Loucy (cell line): Measurements from ENCODE around the gene ABHD11.

ENCODE experiments used
- H2AFZ ChIP-seq: fragments of 200-600 bp; sonication (generic); 2 replicates; pipeline ENCODE4 v1.6.0; 2016; ENCODE audit warnings: antibody characterized with exemption, mild to moderate bottlenecking, low read length, moderate library complexity
- H3F3A ChIP-seq: fragments of 200-600 bp; 2 replicates; pipeline ENCODE4 v1.6.0; 2016; ENCODE audit warnings: antibody characterized with exemption, low read depth, mild to moderate bottlenecking
- H3K27me3 ChIP-seq: fragments of 200-600 bp; sonication (generic); 2 replicates; pipeline ENCODE4 v1.6.1; 2014; ENCODE audit warnings: low read length, mild to moderate bottlenecking; ENCODE audit not compliant: insufficient read depth, poor library complexity, severe bottlenecking
- H3K36me3 ChIP-seq: fragments of 200-600 bp; sonication (generic); 2 replicates; pipeline ENCODE4 v1.6.1; 2016; ENCODE audit warnings: low read length; ENCODE audit not compliant: insufficient read depth
- H3K4me1 ChIP-seq: fragments of 200-600 bp; sonication (generic); 2 replicates; pipeline ENCODE4 v1.5.1; 2014; ENCODE audit warnings: low read length, mild to moderate bottlenecking; ENCODE audit not compliant: insufficient read depth, poor library complexity, severe bottlenecking
- H3K4me2 ChIP-seq: fragments of 200-600 bp; sonication (generic); 2 replicates; pipeline ENCODE4 v1.6.0; 2014; ENCODE audit warnings: antibody characterized with exemption, low read length, low read depth, mild to moderate bottlenecking; ENCODE audit not compliant: poor library complexity, severe bottlenecking
- H3K4me3 ChIP-seq: fragments of 200-600 bp; sonication (generic); 2 replicates; pipeline ENCODE4 v1.5.1; 2014; ENCODE audit warnings: low read length, mild to moderate bottlenecking, mixed read lengths; ENCODE audit not compliant: poor library complexity, severe bottlenecking
- H3K79me2 ChIP-seq: fragments of 200-600 bp; sonication (generic); 2 replicates; pipeline ENCODE4 v1.6.1; 2014; ENCODE audit warnings: low read length; ENCODE audit not compliant: insufficient read depth
- H3K9ac ChIP-seq: fragments of 200-600 bp; sonication (generic); 2 replicates; pipeline ENCODE4 v1.6.0; 2014; ENCODE audit warnings: mild to moderate bottlenecking, low read depth, low read length, moderate library complexity; ENCODE audit not compliant: poor library complexity, severe bottlenecking
- H3K9me2 ChIP-seq: fragments of 200-600 bp; sonication (generic); replicated peaks from 2 replicates; pipeline ENCODE4 v1.6.1; 2016; ENCODE audit warnings: low read depth, low read length, mixed read lengths
- H3K9me3 ChIP-seq: fragments of 200-600 bp; sonication (generic); 2 replicates; pipeline ENCODE4 v1.6.1; 2014; ENCODE audit warnings: mild to moderate bottlenecking, antibody characterized with exemption, low read length, low read depth; ENCODE audit not compliant: insufficient read depth
- H4K20me1 ChIP-seq: fragments of 200-600 bp; sonication (generic); 2 replicates; pipeline ENCODE4 v1.6.0; 2014; ENCODE audit warnings: antibody characterized with exemption, low read length, mild to moderate bottlenecking; ENCODE audit not compliant: insufficient read depth, poor library complexity, severe bottlenecking
- CTCF ChIP-seq: fragments of 200-600 bp; sonication (generic); conservative IDR thresholded peaks from 2 replicates; pipeline ENCODE4 v1.5.1; 2014; ENCODE audit warnings: mild to moderate bottlenecking, antibody characterized with exemption, low read length
- EZH2phosphoT487 ChIP-seq: fragments of 200-600 bp; IDR thresholded peaks from 2 replicates; pipeline ENCODE4 v1.6.1; 2018; ENCODE audit warnings: antibody characterized with exemption, mild to moderate bottlenecking, moderate library complexity, borderline replicate concordance

The ABHD11 gene

GRCh38 chr7:73741600-73741999 is 3.0 kb upstream of the ABHD11 start:
- H3F3A ChIP-seq = no peaks in the 10 kb centered on the region
- no peaks in the 10 kb centered on the region for H3K9me3 ChIP-seq
- H3K9ac ChIP-seq = no peak overlapping the region
- H2AFZ ChIP-seq = no peak overlapping the region
- H3K27me3 ChIP-seq = no peaks in the 10 kb centered on the region
- no peaks in the 10 kb centered on the region for H3K36me3 ChIP-seq
- H3K4me1 ChIP-seq = peaks cover 8% of the 10 kb centered on the region
- H3K4me2 ChIP-seq = no peak overlapping the region
- no peaks in the 10 kb centered on the region for H3K79me2 ChIP-seq
- no peaks in the 10 kb centered on the region for H3K9me2 ChIP-seq
- H3K4me3 ChIP-seq = no peak overlapping the region
- TF ChIP-seq EZH2phosphoT487 = no peak
- TF ChIP-seq CTCF = no peak
- no peaks in the 10 kb centered on the region for H4K20me1 ChIP-seq

- peaks cover 8% of the 10 kb centered on the region for H3K4me1 ChIP-seq
- no peak overlapping the region for H3K4me2 ChIP-seq
- H3F3A ChIP-seq = no peaks in the 10 kb centered on the region
Observed at GRCh38 chr7:73740771-73741170, 2.2 kb upstream of the ABHD11 start.

GRCh38 chr7:73740212-73740611 is 1.6 kb upstream of the ABHD11 start:
- H3K4me2 ChIP-seq = no peak overlapping the region

More at GRCh38 chr7:73740771-73741170, 2.2 kb upstream of the ABHD11 start:
- Histone ChIP-seq H3K36me3 (no peaks in the 10 kb centered on the region), H4K20me1 (no peaks in the 10 kb centered on the region), H3K9ac (no peak overlapping the region), H3K27me3 (no peaks in the 10 kb centered on the region), H3K9me3 (no peaks in the 10 kb centered on the region), H3K9me2 (no peaks in the 10 kb centered on the region), H2AFZ (no peak overlapping the region), H3K79me2 (no peaks in the 10 kb centered on the region), H3K4me3 (no peak overlapping the region)
- TF ChIP-seq CTCF (no peak), EZH2phosphoT487 (no peak)

More at GRCh38 chr7:73740212-73740611, 1.6 kb upstream of the ABHD11 start:
- no peak overlapping the region for H3K9ac ChIP-seq
- H3K4me1 ChIP-seq = peaks cover 9% of the 10 kb centered on the region
- no peak for TF ChIP-seq CTCF
- no peak for TF ChIP-seq EZH2phosphoT487
- H3K4me3 ChIP-seq = no peak overlapping the region
- no peaks in the 10 kb centered on the region for H3K9me2 ChIP-seq
- no peaks in the 10 kb centered on the region for H4K20me1 ChIP-seq
- no peaks in the 10 kb centered on the region for H3K36me3 ChIP-seq
- H3K79me2 ChIP-seq = no peaks in the 10 kb centered on the region
- no peak overlapping the region for H2AFZ ChIP-seq
- H3K27me3 ChIP-seq = no peaks in the 10 kb centered on the region
- no peaks in the 10 kb centered on the region for H3K9me3 ChIP-seq
- H3F3A ChIP-seq = no peaks in the 10 kb centered on the region
